K562 (cell line): Measurements from ENCODE around the gene SUFU. TPM values are rescaled to one million over a fixed set of nuclear protein-coding genes. Genes with fewer than 3 reads are reported as not detected.

Source experiments
- ARID1B ChIP-seq: fragments of 450-650 bp; IDR thresholded peaks from 2 replicates; pipeline ENCODE4 v1.6.1; 2016; ENCODE audit warnings: antibody characterized with exemption, mild to moderate bottlenecking, inconsistent platforms
- ATF2 ChIP-seq: sonication (generic); formaldehyde crosslinking; IDR thresholded peaks from 2 replicates; pipeline ENCODE4 v1.8.1; 2022; ENCODE audit warnings: missing genetic modification reagents
- BMI1 ChIP-seq: fragments of 150-350 bp; IDR thresholded peaks from 2 replicates; pipeline ENCODE4 v1.6.1; 2014; ENCODE audit warnings: low read length
- CREM ChIP-seq: IDR thresholded peaks from 2 replicates; pipeline ENCODE4 v1.6.1; 2014; ENCODE audit warnings: antibody characterized with exemption, low read depth
- DEAF1 ChIP-seq: fragments of 450-650 bp; formaldehyde crosslinking; IDR thresholded peaks from 2 replicates; pipeline ENCODE4 v1.4.0; 2020; ENCODE audit warnings: mild to moderate bottlenecking, moderate library complexity
- ETV5 ChIP-seq: sonication (generic); formaldehyde crosslinking; IDR thresholded peaks from 2 replicates; pipeline ENCODE4 v1.4.0; 2020; ENCODE audit warnings: low read depth, mild to moderate bottlenecking, missing genetic modification reagents
- FIP1L1 ChIP-seq: fragments of 200-400 bp; formaldehyde crosslinking; IDR thresholded peaks from 2 replicates; pipeline ENCODE4 v1.6.1; 2018; ENCODE audit warnings: mild to moderate bottlenecking, low read depth, low read length; ENCODE audit not compliant: poor library complexity, severe bottlenecking
- GABPB1 ChIP-seq: sonication (generic); formaldehyde crosslinking; IDR thresholded peaks from 2 replicates; pipeline ENCODE4 v1.8.0; 2022; ENCODE audit warnings: mild to moderate bottlenecking, missing genetic modification reagents
- HDAC1 ChIP-seq, 2 experiments: fragments of 450-650 bp; IDR thresholded peaks; 2 replicates each; pipeline ENCODE4 v1.6.1; 2016 to 2017; ENCODE audit warnings: inconsistent platforms in 1 of 2, mild to moderate bottlenecking in 1 of 2, moderate library complexity in 1 of 2
- HDAC6 ChIP-seq: IDR thresholded peaks from 2 replicates; pipeline ENCODE4 v1.6.1; 2012; ENCODE audit warnings: low read depth, mild to moderate bottlenecking, control low read depth, inconsistent platforms, low read length, moderate library complexity
- HNRNPH1 ChIP-seq: fragments of 200-400 bp; formaldehyde crosslinking; optimal IDR thresholded peaks from 2 replicates; pipeline ENCODE3; 2017; ENCODE audit warnings: low read depth, mild to moderate bottlenecking, low read length, moderate library complexity
- IRF1 ChIP-seq: sonication (generic); formaldehyde crosslinking; IDR thresholded peaks from 2 replicates; pipeline ENCODE4 v1.8.0; 2022; ENCODE audit warnings: missing genetic modification reagents, mild to moderate bottlenecking, borderline replicate concordance
- KDM5B ChIP-seq: fragments of 200-600 bp; sonication (generic); IDR thresholded peaks from 2 replicates; pipeline ENCODE4 v1.6.1; 2012; ENCODE audit warnings: low read depth, mild to moderate bottlenecking, moderate library complexity, low read length, control low read depth, inconsistent platforms; ENCODE audit not compliant: insufficient replicate concordance
- KHSRP ChIP-seq: fragments of 450-650 bp; IDR thresholded peaks from 2 replicates; pipeline ENCODE4 v1.6.1; 2017
- NFXL1 ChIP-seq: fragments of 450-650 bp; formaldehyde crosslinking; IDR thresholded peaks from 2 replicates; pipeline ENCODE4 v1.4.0; 2021; ENCODE audit warnings: mild to moderate bottlenecking
- PCBP1 ChIP-seq: fragments of 200-400 bp; formaldehyde crosslinking; IDR thresholded peaks from 2 replicates; pipeline ENCODE4 v1.6.1; 2018; ENCODE audit warnings: mild to moderate bottlenecking, low read depth, low read length; ENCODE audit not compliant: poor library complexity, severe bottlenecking
- PML ChIP-seq: IDR thresholded peaks from 2 replicates; pipeline ENCODE4 v1.6.1; 2012; ENCODE audit warnings: low read length, inconsistent platforms
- RAD51 ChIP-seq: fragments of 450-650 bp; IDR thresholded peaks from 2 replicates; pipeline ENCODE4 v1.7.1; 2016; ENCODE audit warnings: low read depth, mild to moderate bottlenecking, borderline replicate concordance
- RUNX1 ChIP-seq: sonication (generic); IDR thresholded peaks from 2 replicates; pipeline ENCODE4 v1.6.1; 2016; ENCODE audit warnings: antibody characterized with exemption, low read depth
- TAL1 ChIP-seq: fragments of 450-650 bp; IDR thresholded peaks from 2 replicates; pipeline ENCODE4 v1.6.1; 2016; ENCODE audit warnings: mild to moderate bottlenecking
- TRIM25 ChIP-seq: fragments of 450-650 bp; IDR thresholded peaks from 2 replicates; pipeline ENCODE4 v1.7.0; 2016; ENCODE audit warnings: borderline replicate concordance
- ZNF584 ChIP-seq: fragments of 200-800 bp; sonication (Bioruptor generic); IDR thresholded peaks from 2 replicates; pipeline ENCODE4 v1.6.1; 2016; ENCODE audit warnings: low read depth, mild to moderate bottlenecking, missing genetic modification characterization, missing compliant biosample characterization
- ZNF764 ChIP-seq: fragments of 250-450 bp; sonication (Bioruptor Pico); IDR thresholded peaks from 2 replicates; pipeline ENCODE4 v1.4.0; 2020; ENCODE audit warnings: low read depth, mild to moderate bottlenecking, moderate library complexity
- polyA plus RNA-seq, 8 experiments: library from polyadenylated mRNA; depleted of rRNA in 4 of 8; stranded (reverse) in 5 of 8; unstranded in 3 of 8; fragments of >200 nt; fragmentation: Nextera tagmentation in 2 of 8; fragmentation: Illumina TruSeq in 1 of 8; extraction: Ambion mirVana in 2 of 8; extraction: Trizol in 1 of 8; gene quantifications; 2 replicates each; pipeline versions ENCODE4 v1.2.1 to v1.2.3, GENCODE V29; 2011 to 2014; ENCODE audit warnings: inconsistent platforms in 1 of 8, missing spikeins in 1 of 8
- total RNA-seq, 7 experiments: library from RNA; depleted of rRNA in 6 of 7; stranded (reverse); fragments of >200 nt in 6 of 7; fragmentation: Illumina TruSeq in 2 of 7; extraction: Trizol in 2 of 7; gene quantifications; 2 replicates each; pipeline versions ENCODE4 v1.2.1 to v1.2.3, GENCODE V29; 2011 to 2021; ENCODE audit warnings: low replicate concordance in 1 of 7

SUFU gene
- total and polyA plus RNA-seq, 9 of the 15 experiments (the other 6 are each of a cell fraction or from before 2014, with no cell fraction given) = 0.59 to 6.3 (median 0.82) TPM

GRCh38 chr10:102599565-102600327 is 96.0 kb downstream of the SUFU start (continued):
- peak; percentile 21; the same call in 1 of the 2 replicates for TF ChIP-seq CREM
- TF ChIP-seq NFXL1 (CRISPR knock-in tag) = no peak
- 0 out of 2 replicates have a peak, but pooled peaks have one; percentile 6 for TF ChIP-seq DEAF1
- TF ChIP-seq ETV5 (CRISPR knock-in tag) = peak; percentile 97
- TF ChIP-seq HDAC1 (IDR thresholded peaks at IDR 0.05) = no peak
- TF ChIP-seq HDAC6 = no peak
- no peak for TF ChIP-seq IRF1 (CRISPR knock-in tag)
- no peak for TF ChIP-seq FIP1L1
- TF ChIP-seq ARID1B = peak; percentile 91
- no peak for TF ChIP-seq TRIM25
- TF ChIP-seq ATF2 (CRISPR knock-in tag) = no peak
- no peak for TF ChIP-seq RAD51
- no peak for TF ChIP-seq ZNF764 (CRISPR knock-in tag)
- TF ChIP-seq PML = 0 out of 2 replicates have a peak, but pooled peaks have one; percentile 30
- TF ChIP-seq RUNX1 = 0 out of 2 replicates have a peak, but pooled peaks have one; percentile 48
- peak; percentile 82 for TF ChIP-seq TAL1
- TF ChIP-seq GABPB1 (CRISPR knock-in tag) = no peak
- TF ChIP-seq KHSRP = no peak
- TF ChIP-seq KDM5B = peak; percentile 64
- no peak for TF ChIP-seq HNRNPH1
- TF ChIP-seq ZNF584 = no peak
- no peak for TF ChIP-seq PCBP1
- no peak for TF ChIP-seq BMI1
